Activated naive CD4-positive, alpha-beta T cell treated with anti-CD3 and anti-CD28 coated beads for 36 hours (primary cell): ENCODE measurements around the gene ZNF654. TPM values are rescaled to one million over a fixed set of nuclear protein-coding genes. Genes with fewer than 3 reads are reported as not detected.

ENCODE experiments used
- CTCF ChIA-PET: fragments of 350-600 bp; sonication (Branson Sonifier 250); formaldehyde crosslinking; loops from one replicate; lab custom pipeline; 2021; ENCODE audit warnings: antibody characterized with exemption; lab: Charles Lee
- DNase-seq: peaks from one replicate; pipeline ENCODE4 v3.0.0-alpha.2; 2020
- H3K27ac Mint-ChIP-seq: one replicate; pipeline ENCODE4 v1.8.0; 2021; ENCODE audit warnings: mild to moderate bottlenecking, mixed read lengths
- H3K27me3 Mint-ChIP-seq: one replicate; pipeline ENCODE4 v1.8.0; 2021; ENCODE audit warnings: low read depth, mixed read lengths
- H3K36me3 Mint-ChIP-seq: one replicate; pipeline ENCODE4 v1.8.0; 2021; ENCODE audit warnings: low read depth, mixed read lengths
- H3K4me1 Mint-ChIP-seq: one replicate; pipeline ENCODE4 v1.8.0; 2021; ENCODE audit warnings: low read depth, mixed read lengths
- H3K4me3 Mint-ChIP-seq: one replicate; pipeline ENCODE4 v1.8.0; 2021; ENCODE audit warnings: mild to moderate bottlenecking, moderate library complexity, mixed read lengths
- H3K9me3 Mint-ChIP-seq: one replicate; pipeline ENCODE4 v1.8.0; 2021; ENCODE audit warnings: mixed read lengths
- intact Hi-C: fragments of 100-400 bp; cut with micrococcal nuclease; formaldehyde crosslinking; loops from one replicate; pipeline ENCODE4 v1.15.1; 2023
- total RNA-seq, 2 experiments: library from RNA; stranded (reverse); gene quantifications; one replicate each; pipeline ENCODE4 v1.2.3, GENCODE V29; 2021

Gene ZNF654
- total RNA-seq, 2 experiments from 2014 or later = 17.8 to 18.8 TPM

DNA sequence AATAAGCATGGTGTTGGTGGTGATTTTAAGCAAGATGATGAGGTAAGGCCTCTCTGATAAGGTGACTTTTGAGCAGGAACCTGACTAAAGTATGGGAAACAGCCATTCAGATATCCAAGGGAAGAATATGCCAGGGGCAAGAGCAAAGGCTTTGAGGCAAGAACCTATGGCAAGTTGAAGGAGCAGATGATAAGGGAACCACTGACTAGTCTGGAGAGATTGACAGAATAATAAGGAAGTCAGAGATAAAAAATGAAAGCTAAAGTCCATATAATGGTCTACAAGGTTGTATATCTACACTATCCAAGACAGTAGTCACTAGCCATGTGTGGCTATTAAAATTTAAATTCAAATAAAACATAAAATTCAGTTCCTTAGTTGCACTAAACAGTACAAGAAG is 88.2 kb downstream of the ZNF654 start:
- CTCF ChIA-PET = no interaction called here
- intact Hi-C loops = no loop called here

GRCh38 chr3:88148651-88149050 is 89.6 kb downstream of the ZNF654 start:
- DNase-seq = no peak
- intact Hi-C loops = loop anchor here (1.0 kb wide), 5 partner anchors 33 to 921 kb away; partner anchors contain the start of genes CGGBP1, CHMP2B and ZNF654
- CTCF ChIA-PET = interaction anchor here (0.7 to 2.1 kb wide), 3 partner anchors 36 to 116 kb away, joined by 3 to 5 read pairs (median 3); partner anchors contain the start of genes CGGBP1 and ZNF654

More for the DNA sequence above, 88.2 kb downstream of the ZNF654 start:
- Mint-ChIP-seq H3K27me3 (peaks cover 2% of the 10 kb centered on the region), H3K9me3 (no peaks in the 10 kb centered on the region), H3K27ac (no peak overlapping the region), H3K4me1 (peaks cover 21% of the 10 kb centered on the region), H3K36me3 (peaks cover 3% of the 10 kb centered on the region), H3K4me3 (no peak overlapping the region)
- DNase-seq = no peak

GRCh38 chr3:88149101-88149508 is 90.0 kb downstream of the ZNF654 start:
- CTCF ChIA-PET = interaction anchor here (0.7 to 2.1 kb wide), 4 partner anchors 36 to 798 kb away, joined by 3 to 5 read pairs (median 3); no protein-coding TSS in a partner anchor
- Mint-ChIP-seq H3K27me3 (peaks cover 2% of the 10 kb centered on the region), H3K36me3 (peaks cover 6% of the 10 kb centered on the region), H3K4me3 (peak overlapping the region; percentile 88), H3K4me1 (peaks cover 29% of the 10 kb centered on the region), H3K9me3 (no peaks in the 10 kb centered on the region), H3K27ac (peak overlapping the region; percentile 98)
- no peak for DNase-seq
- intact Hi-C loops = loop anchor here (1.0 kb wide), 5 partner anchors 34 to 922 kb away; partner anchors contain the start of genes CGGBP1, CHMP2B and ZNF654

More at GRCh38 chr3:88148651-88149050, 89.6 kb downstream of the ZNF654 start:
- Mint-ChIP-seq H3K9me3 (no peaks in the 10 kb centered on the region), H3K27ac (peak overlapping the region; percentile 98), H3K36me3 (peaks cover 6% of the 10 kb centered on the region), H3K4me3 (peak overlapping the region; percentile 88), H3K4me1 (peaks cover 29% of the 10 kb centered on the region), H3K27me3 (peaks cover 2% of the 10 kb centered on the region)

- CTCF ChIA-PET = interaction anchor here (1.2 to 2.1 kb wide), 3 partner anchors 55 to 798 kb away, joined by 3 to 5 read pairs (median 3); no protein-coding TSS in a partner anchor
- Mint-ChIP-seq H3K36me3 (peaks cover 7% of the 10 kb centered on the region), H3K27me3 (peaks cover 2% of the 10 kb centered on the region), H3K4me3 (peak within 1 kb of the TSS; percentile 88), H3K4me1 (peaks cover 29% of the 10 kb centered on the region), H3K9me3 (no peaks in the 10 kb centered on the region), H3K27ac (peak within 1 kb of the TSS; percentile 98)
- intact Hi-C loops = loop anchor here (1.0 to 2.0 kb wide), 6 partner anchors 34 to 922 kb away; partner anchors contain the start of genes CGGBP1, CHMP2B and ZNF654
- peak; percentile 82 for DNase-seq
Measured at GRCh38 chr3:88149509-88150362, 90.7 kb downstream of the ZNF654 start, which contains the start of gene C3orf38. Gene C3orf38 (plus strand): TSS chr3:88149959. CDS start chr3:88150053, 94 bp downstream.

DNA sequence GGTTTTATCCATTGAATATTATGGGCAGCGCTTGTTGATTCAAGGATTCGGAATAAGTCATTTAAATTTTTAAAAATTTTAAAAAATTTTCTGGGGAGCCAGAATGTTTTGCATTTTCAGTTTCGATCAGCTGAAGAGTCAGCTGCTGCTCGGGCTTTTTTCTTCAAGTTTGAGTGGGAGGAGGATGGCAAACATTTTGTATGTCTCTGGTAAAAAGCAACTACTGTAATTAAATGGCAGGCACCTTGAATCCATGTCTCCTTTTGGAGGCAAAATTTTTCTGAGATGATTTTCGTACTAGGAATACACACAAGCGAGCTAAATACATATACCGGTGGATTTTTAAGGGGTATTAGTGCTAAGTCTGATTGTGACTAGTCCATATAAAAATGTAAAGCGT is 91.3 kb downstream of the ZNF654 start:
- peaks cover 29% of the 10 kb centered on the region for H3K4me1 Mint-ChIP-seq
- peaks cover 7% of the 10 kb centered on the region for H3K36me3 Mint-ChIP-seq
- peaks cover 2% of the 10 kb centered on the region for H3K27me3 Mint-ChIP-seq
- CTCF ChIA-PET = interaction anchor here (1.2 to 1.6 kb wide), 2 partner anchors 56 to 799 kb away, joined by 3 read pairs; no protein-coding TSS in a partner anchor
- intact Hi-C loops = loop anchor here (2.0 kb wide), 1 partner anchor 38 kb away; no protein-coding TSS in a partner anchor
- peak overlapping the region; percentile 97 for H3K27ac Mint-ChIP-seq
- H3K4me3 Mint-ChIP-seq = peak overlapping the region; percentile 88
- DNase-seq = peak; percentile 62
- no peaks in the 10 kb centered on the region for H3K9me3 Mint-ChIP-seq

DNA sequence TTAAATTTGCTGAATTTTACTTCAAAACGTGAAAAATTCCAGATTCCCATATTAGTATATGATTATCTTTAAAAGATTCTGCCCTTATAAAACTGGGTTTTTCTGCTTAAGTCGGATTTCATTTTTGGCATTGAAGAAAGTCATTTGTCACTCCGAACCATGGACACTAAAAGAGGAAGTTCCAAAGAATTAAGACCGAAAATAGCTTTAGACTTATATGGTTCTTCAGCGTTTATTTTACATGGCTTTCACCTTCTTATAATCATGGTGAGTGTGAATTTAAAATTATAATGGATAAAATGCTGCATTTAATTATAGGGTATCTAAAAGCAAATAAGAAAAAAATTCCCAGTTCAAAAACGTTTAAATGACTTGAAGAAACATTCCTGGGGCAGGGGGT is 91.8 kb downstream of the ZNF654 start:
- Mint-ChIP-seq H3K27me3 (peaks cover 2% of the 10 kb centered on the region), H3K27ac (peak overlapping the region; percentile 97), H3K4me3 (peak overlapping the region; percentile 88), H3K9me3 (no peaks in the 10 kb centered on the region), H3K4me1 (peaks cover 29% of the 10 kb centered on the region), H3K36me3 (peaks cover 10% of the 10 kb centered on the region)
- no peak for DNase-seq
- CTCF ChIA-PET = no interaction called here
- intact Hi-C loops = loop anchor here (2.0 kb wide), 1 partner anchor 38 kb away; no protein-coding TSS in a partner anchor

- Mint-ChIP-seq H3K27me3 (peaks cover 2% of the 10 kb centered on the region), H3K27ac (peak overlapping the region; percentile 21), H3K36me3 (peaks cover 16% of the 10 kb centered on the region), H3K4me3 (peak overlapping the region; percentile 36), H3K4me1 (peaks cover 32% of the 10 kb centered on the region), H3K9me3 (no peaks in the 10 kb centered on the region)
- CTCF ChIA-PET = interaction anchor here (1.0 kb wide), 1 partner anchor 93 kb away, joined by 3 read pairs; the partner anchor contains the start of genes CGGBP1 and ZNF654
- DNase-seq = peak; percentile 19
- intact Hi-C loops = loop anchor here (2.0 kb wide), 1 partner anchor 37 kb away; no protein-coding TSS in a partner anchor
Measured at GRCh38 chr3:88151358-88151757, 92.3 kb downstream of the ZNF654 start.

- no peak overlapping the region for H3K27ac Mint-ChIP-seq
- peaks cover 39% of the 10 kb centered on the region for H3K4me1 Mint-ChIP-seq
- H3K36me3 Mint-ChIP-seq = peaks cover 23% of the 10 kb centered on the region
- no peak overlapping the region for H3K4me3 Mint-ChIP-seq
- CTCF ChIA-PET = no interaction called here
- intact Hi-C loops = no loop called here
- no peaks in the 10 kb centered on the region for H3K27me3 Mint-ChIP-seq
- no peaks in the 10 kb centered on the region for H3K9me3 Mint-ChIP-seq
- no peak for DNase-seq
Measured at GRCh38 chr3:88152841-88153240, 93.8 kb downstream of the ZNF654 start.

GRCh38 chr3:88166419-88166971 is 107.4 kb downstream of the ZNF654 start:
- H3K4me3 Mint-ChIP-seq = no peak overlapping the region
- H3K27ac Mint-ChIP-seq = no peak overlapping the region
- H3K36me3 Mint-ChIP-seq = peaks cover 24% of the 10 kb centered on the region
- peaks cover 8% of the 10 kb centered on the region for H3K4me1 Mint-ChIP-seq
- intact Hi-C loops = no loop called here
- CTCF ChIA-PET = no interaction called here
- no peaks in the 10 kb centered on the region for H3K27me3 Mint-ChIP-seq
- DNase-seq = no peak
- no peaks in the 10 kb centered on the region for H3K9me3 Mint-ChIP-seq

DNA sequence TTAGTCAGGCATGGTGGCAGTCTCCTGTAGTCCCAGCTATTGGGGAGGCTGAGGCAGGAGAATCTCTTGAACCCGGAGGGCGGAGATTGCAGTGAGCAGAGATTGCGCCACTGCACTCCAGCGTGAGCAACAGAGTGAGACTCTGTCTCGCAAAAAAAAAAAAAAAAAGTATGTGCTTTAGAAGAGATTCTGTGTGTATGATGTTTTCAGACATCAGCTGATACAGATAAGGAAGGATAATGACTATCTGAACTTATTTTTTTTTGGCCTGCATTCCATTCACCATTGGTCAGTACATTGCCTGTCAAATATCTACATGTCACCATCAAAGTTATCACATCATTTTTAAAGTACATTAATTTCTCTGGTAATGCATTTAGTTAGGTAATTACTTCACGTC is 108.1 kb downstream of the ZNF654 start:
- H3K36me3 Mint-ChIP-seq = peaks cover 21% of the 10 kb centered on the region
- intact Hi-C loops = no loop called here
- CTCF ChIA-PET = interaction anchor here (0.6 kb wide), 1 partner anchor 236 kb away, joined by 3 read pairs; no protein-coding TSS in a partner anchor
- no peaks in the 10 kb centered on the region for H3K9me3 Mint-ChIP-seq
- no peak overlapping the region for H3K27ac Mint-ChIP-seq
- no peak for DNase-seq
- peaks cover 4% of the 10 kb centered on the region for H3K4me1 Mint-ChIP-seq
- H3K27me3 Mint-ChIP-seq = no peaks in the 10 kb centered on the region
- no peak overlapping the region for H3K4me3 Mint-ChIP-seq

- intact Hi-C loops = no loop called here
- Mint-ChIP-seq H3K27ac (no peak overlapping the region), H3K4me1 (peaks cover 3% of the 10 kb centered on the region), H3K27me3 (no peaks in the 10 kb centered on the region), H3K36me3 (peaks cover 20% of the 10 kb centered on the region), H3K4me3 (no peak overlapping the region), H3K9me3 (no peaks in the 10 kb centered on the region)
- CTCF ChIA-PET = interaction anchor here (0.6 to 0.8 kb wide), 2 partner anchors 236 to 862 kb away, joined by 3 to 10 read pairs; no protein-coding TSS in a partner anchor
- no peak for DNase-seq
Measured at GRCh38 chr3:88167704-88168103, 108.6 kb downstream of the ZNF654 start.
